Measurements from ENCODE around the gene CEBPE. TPM values are rescaled to one million over a fixed set of nuclear protein-coding genes. Genes with fewer than 3 reads are reported as not detected.

Gene CEBPE
- total RNA-seq, 1 donor from 2014 or later = not detected

GRCh38 chr14:23115039-23115731 is 3.9 kb downstream of the CEBPE start:
- peaks cover 1% of the 10 kb centered on the region for H3K4me1 Mint-ChIP-seq (ENCODE audit: low read depth)
- TF ChIP-seq CTCF (IDR thresholded peaks at IDR 0.05; ENCODE audit: unreplicated experiment) = no peak
- H3K4me3 Mint-ChIP-seq (ENCODE audit: low read depth) = no peak overlapping the region
- H3K27ac Mint-ChIP-seq = no peak overlapping the region
- H3K36me3 Mint-ChIP-seq (ENCODE audit: insufficient read depth) = no peaks in the 10 kb centered on the region
- no peak for DNase-seq (ENCODE audit: low spot score, unreplicated experiment)
- H3K9me3 Mint-ChIP-seq (ENCODE audit: low read depth) = no peaks in the 10 kb centered on the region
- H3K27me3 Mint-ChIP-seq = peaks cover 19% of the 10 kb centered on the region

- Mint-ChIP-seq H3K27me3 (peaks cover 19% of the 10 kb centered on the region), H3K4me1 (ENCODE audit: low read depth) (peaks cover 1% of the 10 kb centered on the region), H3K9me3 (ENCODE audit: low read depth) (no peaks in the 10 kb centered on the region), H3K36me3 (ENCODE audit: insufficient read depth) (no peaks in the 10 kb centered on the region), H3K27ac (no peak overlapping the region), H3K4me3 (ENCODE audit: low read depth) (no peak overlapping the region)
- TF ChIP-seq CTCF (IDR thresholded peaks at IDR 0.05; ENCODE audit: unreplicated experiment) = no peak
- no peak for DNase-seq (ENCODE audit: low spot score, unreplicated experiment)
Measured at GRCh38 chr14:23114669-23115038, 4.4 kb downstream of the CEBPE start.

- TF ChIP-seq CTCF (IDR thresholded peaks at IDR 0.05; ENCODE audit: unreplicated experiment) = no peak
- Mint-ChIP-seq H3K27me3 (peaks cover 19% of the 10 kb centered on the region), H3K9me3 (ENCODE audit: low read depth) (no peaks in the 10 kb centered on the region), H3K36me3 (ENCODE audit: insufficient read depth) (no peaks in the 10 kb centered on the region), H3K4me3 (ENCODE audit: low read depth) (no peak overlapping the region), H3K27ac (no peak overlapping the region), H3K4me1 (ENCODE audit: low read depth) (peaks cover 1% of the 10 kb centered on the region)
- no peak for DNase-seq (ENCODE audit: low spot score, unreplicated experiment)
Measured at GRCh38 chr14:23114120-23114458, 5.0 kb downstream of the CEBPE start.

GRCh38 chr14:23113431-23114119 is 5.5 kb downstream of the CEBPE start:
- no peaks in the 10 kb centered on the region for H3K9me3 Mint-ChIP-seq (ENCODE audit: low read depth)
- DNase-seq (ENCODE audit: low spot score, unreplicated experiment) = no peak
- H3K27me3 Mint-ChIP-seq = peaks cover 19% of the 10 kb centered on the region
- peaks cover 1% of the 10 kb centered on the region for H3K4me1 Mint-ChIP-seq (ENCODE audit: low read depth)
- H3K27ac Mint-ChIP-seq = no peak overlapping the region
- H3K4me3 Mint-ChIP-seq (ENCODE audit: low read depth) = no peak overlapping the region
- H3K36me3 Mint-ChIP-seq (ENCODE audit: insufficient read depth) = no peaks in the 10 kb centered on the region
- TF ChIP-seq CTCF (IDR thresholded peaks at IDR 0.05; ENCODE audit: unreplicated experiment) = no peak

GRCh38 chr14:23112359-23113178 is 6.5 kb downstream of the CEBPE start:
- no peak for DNase-seq (ENCODE audit: low spot score, unreplicated experiment)
- H3K27ac Mint-ChIP-seq = no peak overlapping the region
- H3K36me3 Mint-ChIP-seq (ENCODE audit: insufficient read depth) = no peaks in the 10 kb centered on the region
- H3K4me1 Mint-ChIP-seq (ENCODE audit: low read depth) = peaks cover 1% of the 10 kb centered on the region
- no peak overlapping the region for H3K4me3 Mint-ChIP-seq (ENCODE audit: low read depth)
- no peak for TF ChIP-seq CTCF (IDR thresholded peaks at IDR 0.05; ENCODE audit: unreplicated experiment)
- H3K9me3 Mint-ChIP-seq (ENCODE audit: low read depth) = no peaks in the 10 kb centered on the region
- H3K27me3 Mint-ChIP-seq = peaks cover 19% of the 10 kb centered on the region
